SIG-M5 treated with dmso at 0.1 percent for 504 hours (cell line): ENCODE measurements around the gene FOXP2.
A peak's percentile ranks its signal among the peaks of the same experiment; 100 is the strongest.
"Not testable (repeated sequence)": the region's sequence is repeated elsewhere in the genome, so short reads cannot be mapped to it uniquely, and the experiment has no call there.

Experiments used
- DNase-seq: peaks from one replicate; lab custom pipeline; 2025; ENCODE audit not compliant: unreplicated experiment; lab: John Stamatoyannopoulos, UW

Gene FOXP2

DNA sequence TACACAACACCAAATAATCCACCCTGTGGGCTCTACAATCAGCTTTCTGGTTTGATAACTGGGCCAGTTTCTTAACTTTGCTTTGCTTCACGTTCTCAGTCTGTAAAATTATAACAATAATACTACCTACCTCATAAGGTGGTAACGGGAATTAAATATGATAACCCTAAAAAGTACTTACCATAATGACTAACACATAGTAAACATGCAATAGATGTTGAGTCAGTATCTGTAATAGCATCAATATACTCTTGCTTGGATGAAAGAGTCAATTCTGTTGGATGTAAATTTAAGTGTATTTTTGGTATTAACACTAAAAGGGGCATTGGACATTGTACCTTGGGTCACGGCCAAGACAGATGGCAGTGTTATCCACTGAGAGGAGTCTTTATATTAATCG is 160.5 kb downstream of the FOXP2 start:
- DNase-seq, result no peak

DNA sequence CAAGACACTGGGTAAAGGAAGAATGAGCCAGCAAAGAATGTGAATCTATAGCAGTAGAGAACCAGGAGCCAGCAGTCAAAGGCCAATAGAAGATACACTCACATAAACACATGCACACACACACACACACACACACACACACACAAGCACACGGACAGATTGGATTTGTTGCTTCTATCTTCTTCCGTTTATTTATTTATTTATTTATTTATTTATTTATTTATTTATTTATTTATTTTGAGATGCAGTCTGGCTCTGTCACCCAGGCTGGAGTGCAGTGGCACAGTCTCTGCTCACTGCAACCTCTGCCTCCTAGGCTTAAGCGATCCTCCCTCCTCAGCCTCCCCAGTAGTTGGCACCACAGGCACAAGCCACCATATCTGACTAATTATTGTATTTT is 166.3 kb downstream of the FOXP2 start:
- not testable (repeated sequence) for DNase-seq

DNA sequence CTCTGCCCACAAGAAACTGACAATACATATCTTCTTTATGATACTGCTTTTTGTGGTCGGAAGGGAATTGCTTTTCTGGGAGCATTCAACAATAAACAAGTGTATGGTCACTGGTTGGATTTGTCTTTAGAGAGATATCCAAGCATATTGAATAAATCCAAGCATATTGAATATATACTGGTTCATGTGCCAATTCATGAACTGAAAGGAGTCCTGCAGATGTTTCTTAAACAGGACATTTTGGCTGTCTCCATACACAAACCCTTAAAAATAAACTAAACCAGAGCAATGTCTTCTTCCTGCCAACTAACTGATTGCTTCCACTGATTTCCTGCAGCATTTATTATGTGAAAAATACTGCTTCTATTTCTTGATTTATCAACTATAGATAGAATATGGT is 173.9 kb downstream of the FOXP2 start:
- DNase-seq, result no peak

DNA sequence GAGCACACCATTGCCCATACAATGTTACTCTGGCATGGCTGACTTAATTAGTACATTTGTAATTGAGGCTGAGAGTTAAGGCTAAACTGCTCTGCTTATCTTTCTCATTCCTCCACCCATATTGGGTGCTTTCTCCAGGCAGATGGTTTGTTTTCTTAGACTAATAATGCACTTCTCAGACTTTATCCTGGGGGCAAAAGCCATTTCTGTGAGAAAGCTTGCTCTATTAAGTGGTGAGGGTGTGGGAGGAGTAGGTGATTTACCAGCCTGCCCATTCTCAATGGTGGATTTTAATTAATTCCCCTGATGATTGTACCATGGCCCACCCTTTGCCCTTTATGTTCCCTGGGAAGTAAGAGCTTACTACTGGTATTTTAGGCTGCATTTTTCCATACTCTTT is 174.8 kb downstream of the FOXP2 start:
- no peak for DNase-seq

DNA sequence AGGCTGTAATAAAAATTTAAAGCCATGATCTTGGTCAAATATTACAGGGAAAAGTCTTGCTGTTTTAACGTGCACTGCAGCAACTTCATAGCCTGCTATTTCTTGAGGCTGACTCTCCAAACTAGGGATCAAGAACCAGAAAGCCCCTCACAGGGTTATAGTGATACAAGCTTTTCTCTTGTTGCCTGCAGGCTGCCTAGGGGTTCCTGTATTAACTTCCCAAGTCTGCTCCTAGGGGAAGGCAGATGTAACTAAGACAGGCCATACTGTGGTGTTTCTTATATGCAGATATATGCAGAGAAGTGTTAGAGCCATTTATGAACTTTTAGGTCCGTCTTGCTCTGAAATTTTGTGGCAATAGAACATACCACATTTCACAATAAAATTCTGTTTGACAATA is 175.7 kb downstream of the FOXP2 start:
- no peak for DNase-seq

DNA sequence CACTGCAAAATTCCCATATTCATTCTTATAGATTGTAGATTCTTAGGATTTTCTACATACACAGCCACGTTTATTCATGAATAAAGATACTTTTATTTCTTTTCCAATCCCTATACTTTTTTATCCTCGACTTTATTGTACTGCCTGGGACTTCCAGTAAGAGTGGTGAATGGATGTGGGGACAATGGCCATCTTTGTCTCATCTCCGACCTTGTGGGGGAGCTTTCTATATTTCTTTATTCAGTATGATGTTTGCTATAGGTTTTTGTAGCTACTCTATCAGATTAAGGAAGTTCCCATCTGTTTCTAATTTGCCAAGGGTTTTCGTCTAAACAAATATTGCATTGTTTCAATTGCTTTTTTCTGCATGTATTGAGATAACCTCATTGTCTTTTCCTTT is 184.3 kb downstream of the FOXP2 start:
- no peak for DNase-seq

DNA sequence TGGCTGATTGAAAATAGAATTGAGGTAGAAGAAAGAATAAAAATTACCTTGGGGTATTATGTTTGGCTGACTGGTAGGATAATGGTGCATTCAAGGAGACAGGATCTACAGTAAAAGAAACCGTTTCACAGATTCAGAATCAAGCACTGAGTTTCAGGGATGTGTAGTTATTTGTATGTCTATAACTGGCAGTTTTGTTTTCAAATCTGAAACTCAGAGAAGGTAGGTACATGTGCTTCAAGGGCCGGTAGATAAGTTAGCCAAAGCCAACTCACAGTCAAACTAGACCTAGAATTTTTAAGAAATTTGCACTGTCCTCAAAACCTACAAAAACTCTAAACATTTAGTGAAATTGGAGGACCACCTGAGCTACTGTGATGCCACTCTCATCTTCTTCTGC is 191.5 kb downstream of the FOXP2 start:
- DNase-seq, result no peak

DNA sequence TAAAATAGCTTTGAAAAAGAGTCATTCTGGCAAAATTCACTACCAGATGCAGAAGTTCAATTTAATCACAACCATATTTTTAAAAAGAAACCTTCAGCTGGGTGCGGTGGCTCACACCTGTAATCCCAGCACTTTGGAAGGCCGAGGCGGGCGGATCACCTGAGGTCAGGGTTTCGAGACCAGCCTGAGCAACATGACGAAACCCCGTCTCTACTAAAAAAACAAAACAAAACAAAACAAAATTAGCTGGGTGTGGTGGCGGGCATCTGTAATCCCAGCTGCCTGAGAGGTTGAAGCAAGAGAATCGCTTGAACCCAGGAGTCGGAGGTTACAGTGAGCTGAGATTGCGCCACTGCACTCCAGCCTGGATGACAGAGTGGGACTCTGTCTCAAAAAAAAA is 194.2 kb downstream of the FOXP2 start:
- not testable (repeated sequence) for DNase-seq

DNA sequence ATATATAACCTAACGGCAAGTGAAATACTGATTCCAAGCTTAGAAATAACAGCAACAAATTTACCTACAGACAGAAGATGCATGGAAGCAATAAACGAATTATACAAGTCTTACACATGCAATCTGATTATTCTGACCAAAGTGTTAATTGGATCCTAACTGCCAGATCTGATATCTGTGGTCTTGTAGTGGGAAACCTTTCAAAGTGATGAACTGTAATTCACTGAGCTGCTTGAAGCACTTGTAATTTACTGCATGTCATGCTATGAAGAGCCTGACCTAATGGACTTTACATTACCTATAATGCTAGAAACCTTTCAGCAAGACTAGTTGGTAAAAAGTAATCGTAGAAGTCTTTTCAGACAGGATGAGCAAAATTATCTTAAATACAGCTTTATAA is 205.6 kb downstream of the FOXP2 start:
- no peak for DNase-seq

DNA sequence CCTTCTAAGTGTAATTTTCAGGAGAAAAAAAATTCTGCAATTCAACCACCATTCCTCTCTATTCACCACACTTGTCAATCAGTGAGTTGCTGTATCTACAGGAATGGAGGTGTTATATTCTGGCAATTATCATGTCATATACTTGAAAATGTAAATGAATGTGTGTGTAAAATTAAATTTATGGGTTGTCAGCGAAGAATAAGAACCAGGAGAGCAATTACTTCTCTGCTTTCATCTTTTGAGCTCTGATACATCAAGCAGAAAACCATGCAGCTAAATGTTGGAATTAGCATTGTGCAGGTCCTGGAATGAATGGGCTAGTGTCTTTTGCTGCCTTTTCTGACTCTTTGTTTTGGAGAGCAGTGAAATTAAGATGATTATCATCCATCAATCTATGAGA is 207.6 kb downstream of the FOXP2 start:
- no peak for DNase-seq

DNA sequence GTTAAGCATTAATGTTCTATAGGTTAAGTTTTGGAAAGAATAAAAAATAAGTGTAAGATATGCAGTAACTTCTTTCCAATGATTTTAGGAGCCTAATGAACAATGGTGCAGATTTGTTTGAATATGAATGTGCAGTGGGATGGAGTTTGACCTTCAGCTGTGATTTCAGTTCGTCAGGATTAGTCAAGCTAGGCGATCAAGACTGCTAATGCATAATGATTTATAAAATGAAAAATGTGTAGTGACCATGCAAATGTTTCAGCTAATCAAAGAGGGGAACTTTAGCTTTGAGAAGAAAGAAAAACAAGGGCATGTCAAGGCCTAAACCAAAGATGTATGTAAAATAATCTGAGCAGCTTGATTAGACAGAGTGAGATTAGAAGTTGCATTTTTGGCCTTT is 208.5 kb downstream of the FOXP2 start:
- no peak for DNase-seq

DNA sequence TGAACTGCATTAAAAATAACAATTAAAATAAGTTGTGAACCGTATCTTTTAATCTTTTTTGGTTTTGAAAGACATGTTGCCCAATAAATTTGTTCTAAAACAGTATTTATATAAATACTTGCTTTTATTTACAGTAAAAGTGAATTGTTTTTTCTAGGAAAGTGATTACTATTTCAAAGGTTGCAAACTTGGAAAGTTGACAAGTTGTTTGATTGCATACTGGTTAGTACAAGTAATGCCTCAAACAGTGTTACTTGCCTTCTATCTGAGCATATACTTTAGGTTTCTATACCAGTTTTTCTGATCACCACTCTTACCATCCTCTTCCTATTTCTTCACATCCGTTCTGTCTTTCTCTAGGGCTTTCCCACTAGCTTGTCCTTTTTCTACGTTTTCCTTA is 212.6 kb downstream of the FOXP2 start:
- peak; percentile 14 for DNase-seq

DNA sequence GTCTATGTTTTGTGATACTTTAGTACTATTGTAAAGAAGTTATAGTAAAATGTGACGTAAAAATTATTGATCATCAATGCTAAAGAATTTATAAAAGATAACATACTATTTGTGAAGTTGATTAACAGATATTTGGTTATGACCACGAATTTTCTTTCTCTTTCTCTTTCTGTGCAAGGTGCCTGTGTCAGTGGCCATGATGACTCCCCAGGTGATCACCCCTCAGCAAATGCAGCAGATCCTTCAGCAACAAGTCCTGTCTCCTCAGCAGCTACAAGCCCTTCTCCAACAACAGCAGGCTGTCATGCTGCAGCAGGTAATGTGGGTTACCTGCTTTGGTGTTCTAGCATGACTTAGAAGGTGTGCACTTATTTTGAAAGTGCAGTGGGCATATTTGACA is 213.7 kb downstream of the FOXP2 start:
- no peak for DNase-seq

DNA sequence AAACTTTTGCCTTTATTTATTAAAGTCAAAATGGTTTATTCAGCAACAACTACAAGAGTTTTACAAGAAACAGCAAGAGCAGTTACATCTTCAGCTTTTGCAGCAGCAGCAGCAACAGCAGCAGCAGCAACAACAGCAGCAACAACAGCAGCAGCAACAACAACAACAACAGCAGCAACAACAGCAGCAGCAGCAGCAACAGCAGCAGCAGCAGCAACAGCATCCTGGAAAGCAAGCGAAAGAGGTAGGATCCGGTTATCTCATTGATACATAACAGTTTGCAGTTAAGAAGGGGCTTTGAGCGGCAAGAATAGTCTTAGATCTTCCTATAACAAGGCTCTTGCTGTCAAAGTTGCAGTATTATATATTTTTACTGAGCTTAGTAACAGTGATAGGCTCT is 215.1 kb downstream of the FOXP2 start:
- DNase-seq, result no peak

DNA sequence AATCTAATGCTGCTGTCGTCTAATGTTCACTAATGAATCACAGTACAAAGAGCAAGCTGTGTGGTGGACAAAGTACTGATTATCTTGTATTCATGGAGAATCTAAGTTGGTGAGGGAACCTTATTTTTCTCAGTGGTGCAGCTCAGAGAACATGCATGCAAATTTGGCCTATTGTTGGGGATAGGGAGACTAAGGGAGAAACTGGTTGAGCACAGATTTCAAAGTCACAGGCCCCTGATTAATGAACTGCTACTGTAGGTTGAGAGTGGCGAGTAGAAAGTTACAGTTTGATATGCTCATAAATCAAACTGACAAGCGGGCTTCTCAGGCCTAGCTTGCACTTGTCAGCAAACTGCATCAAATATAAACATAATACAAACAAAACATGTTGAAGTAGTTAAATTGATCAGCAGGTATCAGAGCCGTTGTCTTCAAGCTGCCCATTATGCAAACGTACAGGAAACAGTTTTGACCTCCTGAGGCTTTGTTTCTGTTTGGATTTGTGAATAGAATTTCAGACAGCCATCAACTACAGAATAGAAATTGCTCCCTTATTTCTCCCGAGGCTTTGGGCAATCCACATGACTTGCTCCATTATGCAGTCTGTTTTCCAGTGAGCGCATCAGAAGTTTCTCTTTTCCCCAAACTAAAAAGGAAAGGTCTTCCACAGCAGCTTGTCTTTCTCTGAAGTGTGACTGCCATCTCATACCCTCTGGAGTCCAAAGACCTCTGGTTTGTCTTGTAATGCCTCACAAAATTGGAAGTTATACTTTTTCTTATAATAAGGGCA is 215.8 kb downstream of the FOXP2 start:
- DNase-seq, result no peak

DNA sequence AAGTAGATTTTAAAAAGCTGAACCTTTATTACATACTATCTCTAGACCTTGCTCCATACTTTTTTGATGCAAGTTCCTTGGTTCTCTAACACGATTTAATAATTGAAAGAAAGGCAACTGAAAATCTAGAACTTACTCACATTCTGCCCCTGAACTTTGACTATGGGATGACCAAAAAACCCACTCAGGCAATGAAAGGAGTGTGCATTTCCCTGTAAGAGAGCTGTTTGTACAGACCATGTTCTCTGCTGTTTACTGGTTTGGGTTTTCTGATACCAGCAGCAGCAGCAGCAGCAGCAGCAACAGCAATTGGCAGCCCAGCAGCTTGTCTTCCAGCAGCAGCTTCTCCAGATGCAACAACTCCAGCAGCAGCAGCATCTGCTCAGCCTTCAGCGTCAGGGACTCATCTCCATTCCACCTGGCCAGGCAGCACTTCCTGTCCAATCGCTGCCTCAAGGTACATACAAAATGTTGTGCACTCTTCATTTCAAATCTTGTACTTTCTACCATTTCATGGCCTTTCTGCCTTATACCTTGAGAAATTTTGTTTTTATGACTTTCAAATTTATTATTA is 216.7 kb downstream of the FOXP2 start:
- DNase-seq, result no peak

DNA sequence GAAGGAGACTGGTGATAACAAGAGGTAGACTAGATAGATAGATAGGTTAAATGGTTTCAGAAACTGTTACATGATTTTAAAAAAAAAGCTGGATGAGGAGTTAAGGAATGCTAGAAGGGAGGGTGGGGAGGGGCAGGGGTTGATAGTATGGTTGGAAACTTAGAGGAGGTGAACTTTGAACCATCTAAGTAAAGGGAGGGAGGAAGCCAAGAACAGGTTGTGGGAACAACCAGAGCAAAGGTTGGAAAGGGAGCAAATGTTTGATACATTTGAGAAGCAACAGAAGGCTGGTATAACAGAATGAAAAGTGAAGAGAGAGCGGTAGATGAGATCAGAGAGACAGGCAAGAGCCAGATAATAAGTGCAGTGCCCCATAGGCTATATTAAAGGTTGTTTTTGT is 224.8 kb downstream of the FOXP2 start:
- no peak for DNase-seq

DNA sequence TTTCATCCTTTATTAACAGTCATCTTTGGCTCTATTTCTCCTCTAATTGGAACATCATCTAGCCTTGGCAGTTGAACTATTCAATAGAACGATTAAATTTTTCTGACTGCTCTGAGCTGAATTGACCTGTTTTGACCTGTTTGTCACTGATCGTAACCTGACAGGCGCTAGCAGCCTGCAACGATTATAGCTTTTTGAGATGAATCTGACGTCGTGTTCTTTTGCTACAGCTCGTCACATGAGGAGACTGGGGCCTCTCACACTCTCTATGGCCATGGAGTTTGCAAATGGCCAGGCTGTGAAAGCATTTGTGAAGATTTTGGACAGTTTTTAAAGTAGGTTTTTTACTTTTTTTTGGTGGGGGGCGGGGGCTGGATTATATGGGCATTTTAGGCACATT is 229.8 kb downstream of the FOXP2 start:
- DNase-seq, result no peak

DNA sequence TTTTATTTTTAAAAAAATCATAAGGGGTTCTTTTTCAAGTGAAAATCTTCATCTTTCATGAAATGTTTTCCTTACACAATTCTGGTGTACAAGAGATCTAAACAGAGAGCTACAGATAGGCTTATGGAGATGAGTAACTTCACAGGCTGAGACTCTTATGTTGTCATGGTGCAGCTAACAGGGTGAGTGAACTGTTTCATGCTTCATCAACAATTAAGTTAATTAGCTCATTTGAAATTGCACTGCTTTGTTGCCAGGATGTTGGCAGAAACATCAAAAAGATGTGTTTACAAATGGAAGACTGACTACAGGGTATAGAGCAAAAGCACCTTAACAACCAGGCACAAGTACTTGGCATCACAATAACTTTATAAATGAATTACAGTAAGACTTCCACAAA is 230.8 kb downstream of the FOXP2 start:
- DNase-seq, result no peak

DNA sequence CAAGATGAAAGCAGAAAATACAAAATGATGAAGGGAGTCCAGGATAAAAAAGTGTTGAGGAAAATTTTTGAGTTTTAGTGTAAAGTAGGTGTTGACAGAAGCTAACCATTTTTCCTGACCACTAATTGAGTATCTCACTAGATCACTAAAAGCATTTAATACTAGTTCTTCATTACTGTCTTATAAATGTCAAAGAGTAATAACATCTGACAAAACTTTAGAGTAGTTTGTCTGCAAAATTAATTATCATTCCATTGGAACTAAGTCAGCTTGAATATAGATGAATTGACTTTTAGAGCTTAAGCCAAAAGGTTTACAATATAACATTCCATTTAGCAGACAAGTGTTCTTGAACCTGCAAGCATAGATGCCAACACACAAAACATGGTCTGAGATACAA is 232.9 kb downstream of the FOXP2 start:
- DNase-seq, result no peak

DNA sequence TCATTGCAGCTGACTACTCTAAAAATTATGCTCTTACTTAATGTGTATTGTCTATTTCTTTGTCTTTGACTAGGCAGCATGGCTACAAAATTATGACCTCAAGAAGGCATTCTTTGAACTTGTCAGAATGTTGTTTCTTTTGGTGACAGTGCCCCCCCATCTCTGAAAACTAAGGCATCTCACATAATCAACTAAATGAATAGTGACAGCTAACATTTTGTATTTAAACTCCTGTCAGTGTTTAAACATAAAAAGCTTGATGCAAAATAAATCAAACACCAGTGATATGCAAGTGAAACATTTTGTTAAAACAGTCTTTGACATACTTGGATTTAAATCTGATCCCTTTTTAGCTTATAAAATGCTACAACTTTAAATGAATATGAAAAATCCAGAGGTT is 233.5 kb downstream of the FOXP2 start:
- DNase-seq, result no peak

DNA sequence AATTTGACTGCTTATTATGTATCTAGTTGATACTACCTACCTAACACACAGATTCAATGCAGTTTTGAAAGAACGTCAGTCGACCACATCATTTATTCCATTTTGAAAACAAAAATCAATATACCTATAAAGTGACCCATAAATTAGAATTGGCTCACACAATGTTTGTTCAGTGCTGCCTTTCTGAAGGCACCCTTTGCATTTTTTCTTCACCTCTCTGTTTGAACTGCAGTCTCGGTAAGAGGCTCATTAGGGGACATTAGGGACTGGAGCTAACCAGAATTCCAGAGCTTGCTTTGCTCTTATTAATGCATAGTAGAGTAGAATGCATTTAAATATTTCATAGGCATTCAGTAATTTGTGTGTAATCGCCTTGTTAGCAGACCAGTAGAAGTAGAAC is 234.1 kb downstream of the FOXP2 start:
- DNase-seq, result no peak

DNA sequence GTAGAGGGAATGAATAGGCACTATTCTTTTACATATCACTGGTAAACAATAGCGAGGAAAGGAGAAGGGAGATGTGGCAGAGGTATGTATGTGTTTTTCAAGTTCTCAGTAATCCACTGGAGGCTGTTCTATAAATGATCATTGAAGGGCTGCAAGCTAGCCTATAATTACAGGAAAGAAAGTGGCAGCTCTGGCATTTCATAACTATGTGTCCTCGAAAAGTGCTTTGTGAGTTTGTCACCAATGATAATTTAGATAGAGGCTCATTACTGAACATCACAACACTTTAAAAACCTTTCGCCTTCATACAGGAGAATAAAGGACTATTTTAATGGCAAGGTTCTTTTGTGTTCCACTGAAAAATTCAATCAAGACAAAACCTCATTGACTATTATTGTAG is 235.1 kb downstream of the FOXP2 start:
- no peak for DNase-seq
